Hematopoietic multipotent progenitor cell treated with erythropoietin and hydrocortisone succinate and interleukin-3 and kit ligand, for 15 days (in vitro differentiated cells): Measurements from ENCODE around the gene PODXL.
"Not testable (repeated sequence)": the region's sequence is repeated elsewhere in the genome, so short reads cannot be mapped to it uniquely, and the experiment has no call there.

Experiments
- DNase-seq: peaks from one replicate; pipeline ENCODE4 v3.0.0-alpha.2; 2015; ENCODE audit warnings: low spot score

PODXL gene

DNA sequence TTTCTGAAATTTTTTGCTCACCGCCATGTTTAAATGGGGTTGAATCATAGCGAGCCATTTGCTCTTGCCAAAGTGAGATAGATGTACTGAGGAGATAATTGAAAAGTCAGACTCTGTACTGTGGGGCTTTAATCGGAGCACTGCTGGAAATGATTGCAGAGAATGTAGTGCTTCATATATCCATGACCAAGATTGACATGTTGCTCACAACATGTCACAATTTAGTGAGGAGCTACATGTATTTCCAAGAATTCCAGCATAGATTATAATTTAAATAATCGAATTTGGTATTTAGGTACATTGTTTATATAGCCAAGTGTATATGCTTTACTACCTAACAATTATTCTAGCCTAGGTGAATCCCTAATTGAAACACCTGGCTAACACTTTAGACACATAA, 66.5 kb downstream of the PODXL start:
- no peak for DNase-seq

DNA sequence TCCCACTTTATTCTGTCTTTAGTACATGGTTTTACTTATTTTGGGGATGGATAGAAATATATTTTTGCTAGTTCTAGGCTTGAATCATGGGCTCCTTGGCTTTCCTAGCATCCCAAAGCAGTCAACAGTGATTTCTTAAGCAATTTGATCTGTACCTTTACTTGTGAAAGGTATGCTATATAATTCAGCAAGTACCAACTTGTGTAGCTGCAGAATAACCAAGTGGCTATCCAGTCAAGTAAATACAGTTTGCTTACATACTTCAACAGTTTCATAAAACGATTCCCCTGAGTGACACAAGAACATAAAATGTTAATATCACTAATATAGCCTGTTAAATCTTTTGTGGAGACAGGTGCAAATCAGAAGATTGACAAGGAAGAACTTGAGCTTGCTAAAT, 67.2 kb downstream of the PODXL start:
- DNase-seq, result no peak

DNA sequence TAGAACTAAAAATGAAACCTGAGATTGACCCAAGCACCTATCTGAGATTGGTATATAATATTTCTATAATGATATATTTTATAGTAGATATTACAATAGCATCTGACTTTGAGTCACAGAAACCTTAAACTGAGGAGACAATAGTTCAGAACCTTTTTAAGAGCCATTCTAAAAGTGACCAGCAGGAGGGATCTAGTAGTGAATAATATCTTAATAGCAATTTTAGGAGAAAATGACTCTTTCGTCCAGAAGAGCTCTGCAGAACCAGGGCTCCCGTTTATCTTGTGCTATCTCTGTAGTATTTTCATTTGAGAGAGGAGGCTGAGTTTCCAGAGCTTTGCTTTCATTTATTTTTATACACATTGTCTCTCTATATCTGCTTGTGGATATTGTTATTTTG, 68.1 kb downstream of the PODXL start:
- DNase-seq, result no peak

DNA sequence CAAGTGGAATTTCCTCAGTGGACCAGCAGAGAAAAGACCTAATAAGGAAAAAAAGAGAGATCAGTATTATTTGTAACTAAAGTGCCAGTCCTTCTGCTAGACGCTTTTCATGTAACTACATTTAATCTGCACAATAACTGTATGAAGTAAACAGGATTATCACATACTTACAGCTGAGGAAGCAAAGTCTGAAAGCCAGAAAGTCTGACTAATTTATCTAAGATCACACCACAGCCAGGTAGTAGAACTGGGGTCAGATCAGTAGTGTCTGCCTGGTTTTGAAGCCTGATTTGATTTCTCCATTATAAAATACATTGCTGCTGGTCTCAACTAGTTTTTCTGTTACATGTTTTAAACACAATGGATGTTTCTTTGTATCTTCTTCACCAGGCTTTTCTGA, 69.2 kb downstream of the PODXL start:
- DNase-seq, result no peak

DNA sequence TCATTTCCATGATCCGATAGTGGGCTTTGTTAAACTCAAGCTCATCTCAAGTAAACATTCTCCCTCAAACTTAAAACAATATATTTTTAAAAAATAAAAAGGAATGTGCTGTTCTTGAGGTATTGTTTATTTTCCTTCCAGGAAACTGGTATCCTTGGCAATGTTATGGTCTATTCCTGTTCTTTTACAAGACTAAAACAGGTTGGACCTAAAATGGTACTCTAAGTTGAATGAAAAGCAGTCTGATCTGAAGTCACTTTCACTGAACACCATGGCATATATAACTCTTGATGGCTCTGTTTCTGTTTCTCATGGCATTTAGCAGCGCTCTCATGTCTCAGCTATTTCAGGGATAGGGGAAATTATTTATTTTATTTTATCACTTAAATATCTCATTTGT, 70.1 kb downstream of the PODXL start:
- DNase-seq, result no peak

DNA sequence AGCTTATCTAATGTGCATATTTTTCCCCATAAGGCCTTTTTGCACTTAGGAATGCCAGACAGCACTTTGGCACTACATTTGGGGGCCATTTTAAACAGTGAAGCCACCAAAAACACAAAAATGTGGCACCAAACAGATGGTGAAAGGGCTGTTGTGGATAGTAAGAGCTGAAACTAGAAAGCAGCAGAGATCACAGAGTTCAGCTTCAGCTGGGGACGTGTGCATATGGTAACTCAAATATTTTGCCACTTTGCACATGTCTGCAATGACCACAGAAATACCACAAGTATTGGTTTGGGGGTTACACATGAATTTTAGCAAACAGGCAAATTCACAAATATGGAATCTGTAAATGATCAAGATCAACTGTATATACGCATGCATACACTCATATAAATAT, 72.8 kb downstream of the PODXL start:
- DNase-seq, result no peak

DNA sequence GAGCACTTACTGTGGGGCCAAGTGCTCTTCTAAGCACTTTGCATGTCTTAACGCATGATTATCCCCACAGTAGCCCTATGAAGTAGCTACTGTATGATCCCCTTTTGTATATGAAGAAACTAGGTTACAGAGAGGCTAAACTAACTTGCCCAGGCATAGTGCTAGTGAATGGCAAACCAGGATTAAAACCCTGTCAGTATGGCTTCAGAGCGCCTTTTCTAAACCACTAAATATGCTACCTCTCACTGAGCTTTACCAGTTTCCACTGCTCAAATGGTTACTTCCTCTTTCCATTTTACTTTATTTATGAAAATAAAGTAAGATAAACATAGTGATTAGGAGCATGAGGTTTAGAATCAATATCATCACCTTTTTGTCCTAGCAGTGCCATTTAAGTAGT, 73.6 kb downstream of the PODXL start:
- DNase-seq, result no peak

DNA sequence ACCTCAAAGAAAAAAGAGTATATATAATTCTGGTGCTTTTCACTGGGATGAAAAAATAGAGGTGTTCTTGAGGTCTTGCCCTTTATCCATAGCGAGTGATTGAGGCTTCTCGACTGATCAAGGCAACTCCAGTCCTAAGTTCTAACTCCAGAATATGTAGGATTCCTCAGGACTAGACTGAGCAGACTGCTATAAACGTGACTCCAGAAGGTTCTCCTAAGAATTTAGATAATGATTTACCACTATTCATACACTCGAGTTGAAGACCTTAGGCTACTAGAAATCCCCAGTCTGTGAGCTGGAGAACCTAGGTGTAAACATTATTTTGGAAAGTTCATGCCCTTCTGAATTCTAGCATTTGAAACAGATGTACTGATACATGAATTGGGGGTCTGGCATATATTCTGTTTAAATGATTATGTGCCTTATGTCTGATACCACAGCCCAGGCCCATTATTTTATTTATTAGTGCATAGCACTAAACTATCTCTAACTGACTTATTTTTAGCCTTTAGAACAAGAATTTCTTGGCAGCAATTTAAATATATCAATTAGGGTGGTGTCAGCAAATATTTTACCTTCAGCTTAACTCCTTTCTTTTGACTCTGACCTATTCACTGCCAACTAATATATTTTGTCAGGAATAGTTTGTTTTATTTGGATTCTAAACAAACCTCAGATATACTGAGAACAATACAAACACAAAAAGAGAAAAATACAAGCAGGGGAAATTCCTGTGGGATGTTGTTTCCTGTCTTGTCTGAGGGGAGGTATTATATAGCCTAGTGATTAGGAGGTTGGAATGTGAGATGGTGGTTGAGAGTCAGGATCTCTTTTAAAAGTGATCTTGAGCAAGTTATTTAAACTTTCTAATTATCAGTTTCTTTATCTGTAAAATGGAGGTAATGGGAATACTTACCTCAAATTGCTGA, 75.8 kb downstream of the PODXL start:
- no peak for DNase-seq

DNA sequence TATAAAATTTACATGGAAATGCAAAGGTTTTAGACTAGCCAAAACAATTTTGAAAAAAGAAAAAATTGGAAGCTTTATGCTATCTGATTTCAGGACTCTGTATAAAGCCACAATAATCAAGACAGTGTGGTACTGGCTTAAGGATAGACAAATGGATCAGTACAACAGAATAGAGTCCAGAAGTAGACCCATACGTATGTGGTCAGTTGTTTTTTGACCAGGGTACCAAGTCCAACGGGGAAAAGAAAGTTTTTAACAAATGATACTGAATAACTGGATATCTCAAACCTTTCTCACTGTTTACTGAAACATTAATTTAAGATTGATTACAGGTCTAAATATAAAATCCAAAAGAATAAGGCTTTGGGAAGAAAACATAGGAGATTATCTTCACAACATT, 79.7 kb downstream of the PODXL start:
- no peak for DNase-seq

DNA sequence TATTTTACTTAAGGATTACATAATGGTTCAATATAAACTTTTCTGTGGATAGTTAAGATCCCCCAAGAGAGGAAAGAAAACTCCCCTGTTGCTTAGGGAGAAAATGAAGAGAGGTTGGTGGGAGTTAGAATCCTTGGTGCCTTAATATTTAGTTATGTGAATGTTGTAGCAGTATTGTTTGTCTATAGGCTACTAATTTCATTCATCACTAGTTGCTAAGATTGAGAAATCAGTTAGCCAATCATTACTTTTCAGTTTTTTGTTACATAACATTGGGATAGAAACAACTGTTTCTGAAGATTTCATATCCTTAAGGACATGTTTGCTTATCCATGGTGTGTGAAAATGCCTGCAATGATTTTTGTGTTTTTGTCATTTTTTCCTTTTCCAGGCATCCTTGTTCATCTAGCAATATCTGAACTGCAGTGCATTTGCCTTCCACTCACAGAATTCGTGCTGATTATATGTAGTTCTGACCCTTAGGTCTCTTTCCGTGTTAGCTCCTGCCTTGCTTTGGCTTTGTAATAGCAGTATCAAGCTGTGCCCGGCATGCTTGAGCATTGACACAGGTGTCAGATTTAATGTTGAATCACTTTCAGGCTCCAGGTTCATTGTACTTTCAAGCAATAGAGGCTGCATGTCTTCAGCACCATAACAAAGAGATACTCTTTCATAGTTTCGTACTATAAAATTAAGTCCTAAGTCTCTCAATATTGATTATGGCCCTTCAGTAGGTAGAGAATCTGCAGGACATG, 85.0 kb downstream of the PODXL start:
- DNase-seq, result no peak

DNA sequence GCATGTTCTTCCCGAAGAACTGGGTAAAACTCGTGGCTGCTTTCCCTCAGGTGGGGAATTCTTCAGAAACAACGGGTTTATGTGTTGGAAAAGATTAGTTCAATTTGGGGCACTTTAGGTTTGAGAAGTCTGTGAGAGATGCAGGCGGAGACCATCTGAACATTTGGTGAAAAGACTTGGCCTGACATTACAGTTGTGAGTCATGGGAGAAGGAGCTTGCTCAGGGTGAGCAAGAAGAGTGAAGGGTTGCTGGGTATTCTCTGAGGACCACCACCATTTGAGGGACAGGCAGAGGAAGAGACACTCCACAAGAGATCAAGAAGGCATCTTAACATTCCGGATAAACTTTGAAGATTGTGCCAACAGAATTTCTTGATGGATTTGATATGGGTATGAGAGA, 88.6 kb downstream of the PODXL start:
- DNase-seq, result no peak

DNA sequence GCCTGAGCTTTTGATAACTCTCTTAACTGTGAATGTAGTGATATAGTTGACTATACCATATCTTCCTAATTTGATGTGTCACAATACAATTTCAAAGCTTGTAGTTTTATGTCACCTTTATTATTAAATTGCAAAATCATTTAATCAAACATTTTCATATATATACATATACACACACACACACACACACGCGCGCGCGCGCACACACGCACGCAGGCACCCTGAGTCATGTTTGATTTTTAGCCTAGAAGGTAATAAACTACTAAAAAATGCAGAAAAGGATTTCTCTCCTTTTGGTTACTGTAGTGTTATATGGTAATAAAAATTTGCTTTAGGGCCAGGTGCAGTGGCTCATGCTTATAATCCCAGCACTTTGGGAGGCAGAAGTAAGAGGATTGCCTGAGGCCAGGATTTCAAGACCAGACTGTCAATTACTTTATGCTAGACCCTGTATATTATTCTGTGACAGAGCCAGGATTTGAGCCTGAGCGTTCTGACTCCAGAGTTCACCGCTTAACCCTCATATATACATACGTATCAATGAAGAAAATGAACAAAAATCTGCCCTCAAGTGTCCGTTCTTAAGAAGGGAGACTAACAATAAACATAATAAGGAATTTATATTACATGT, 89.6 kb downstream of the PODXL start:
- DNase-seq, result no peak

DNA sequence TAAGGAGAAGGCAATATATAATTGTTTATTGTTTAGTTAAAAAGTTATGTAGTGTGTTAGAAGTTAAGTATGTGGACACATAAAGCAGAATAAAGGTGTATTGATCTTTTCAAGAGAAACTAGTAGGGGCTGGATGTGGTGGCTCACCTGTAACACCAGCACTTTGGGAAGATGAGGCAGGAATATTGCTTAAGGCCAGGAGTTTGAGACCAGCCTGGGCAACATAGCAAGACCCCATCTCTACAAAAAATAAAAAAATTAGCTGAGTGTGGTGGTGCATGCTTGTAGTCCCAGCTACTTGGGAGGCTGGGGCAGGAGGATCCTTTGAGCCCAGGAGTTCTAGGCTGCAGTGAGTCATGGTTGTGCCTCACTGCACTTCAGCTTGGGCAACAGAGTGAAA, 93.7 kb downstream of the PODXL start:
- not testable (repeated sequence) for DNase-seq

DNA sequence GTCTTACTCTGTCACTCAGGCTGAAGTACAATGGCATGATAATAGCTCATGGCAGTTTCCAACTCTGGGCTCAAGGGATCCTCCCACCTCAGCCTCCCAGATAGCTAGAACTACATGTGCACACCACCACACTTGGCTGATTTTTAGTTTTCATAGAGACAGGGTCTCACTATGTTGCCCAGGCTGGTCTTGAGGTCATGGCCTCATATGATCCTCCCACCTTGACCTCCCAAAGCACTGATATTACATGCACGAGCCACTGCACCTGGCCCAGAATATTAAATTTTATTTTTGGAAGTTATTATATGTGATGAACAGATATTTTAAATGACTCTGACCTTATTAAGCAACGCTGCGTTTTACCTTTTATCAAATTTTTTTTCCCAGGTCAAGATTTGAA, 94.4 kb downstream of the PODXL start:
- DNase-seq, result no peak

DNA sequence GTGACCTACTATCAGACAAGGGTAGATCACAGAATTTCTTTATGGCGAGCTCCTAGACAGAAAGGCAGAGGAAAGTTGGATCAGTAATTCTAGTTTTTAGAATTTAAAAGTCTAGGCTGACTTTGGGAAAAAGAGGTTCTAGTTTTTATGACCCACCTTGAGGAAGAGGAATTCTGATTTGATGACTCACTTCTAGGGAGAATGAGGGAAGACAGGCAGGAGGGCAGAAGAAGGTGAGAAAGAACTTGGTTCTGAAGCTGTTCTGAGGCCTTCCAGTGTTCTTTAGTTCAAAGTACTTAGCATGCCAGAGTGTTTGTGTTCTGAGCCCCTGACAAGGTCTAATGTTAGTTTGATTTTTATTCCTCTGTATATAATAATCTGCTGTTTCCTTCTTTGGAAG, 97.2 kb downstream of the PODXL start:
- no peak for DNase-seq

DNA sequence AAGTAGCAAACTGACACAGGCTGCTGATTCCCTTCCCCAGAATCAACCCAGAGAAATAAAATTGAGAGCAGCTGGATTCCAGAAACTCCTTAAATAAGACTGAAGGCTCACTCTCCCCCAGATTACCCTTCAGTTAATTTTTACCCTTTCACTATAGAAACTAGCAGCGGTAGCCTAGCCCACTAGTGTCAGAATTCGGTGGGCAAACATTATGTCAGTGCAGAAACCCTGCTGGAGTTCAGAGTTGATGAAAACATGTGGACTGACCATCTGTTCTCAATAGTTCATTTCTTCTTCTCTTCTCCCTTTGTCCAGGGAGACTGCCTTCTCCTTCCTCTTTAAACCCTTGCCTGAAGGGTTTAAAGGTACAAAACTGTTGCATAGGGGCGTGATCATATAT, 100.1 kb downstream of the PODXL start:
- no peak for DNase-seq

DNA sequence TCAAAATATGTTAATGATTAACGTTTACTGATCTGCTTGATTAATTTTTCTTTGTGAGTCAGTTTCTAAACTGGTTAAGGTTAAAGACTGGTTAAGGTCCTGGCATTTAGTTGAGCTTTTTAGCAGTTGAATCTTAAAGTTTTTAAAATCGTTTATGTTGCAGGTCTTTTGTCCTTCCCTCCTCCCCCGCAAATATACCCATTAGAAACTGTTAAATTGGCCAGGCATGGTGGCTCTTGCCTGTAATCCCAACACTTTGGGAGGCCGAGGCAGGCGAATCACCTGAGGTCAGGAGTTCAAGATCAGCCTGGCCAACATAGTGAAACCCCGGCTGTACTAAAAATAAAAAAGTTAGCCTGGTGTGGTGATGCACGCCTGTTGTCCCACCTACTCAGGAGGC, 100.9 kb downstream of the PODXL start:
- no peak for DNase-seq

DNA sequence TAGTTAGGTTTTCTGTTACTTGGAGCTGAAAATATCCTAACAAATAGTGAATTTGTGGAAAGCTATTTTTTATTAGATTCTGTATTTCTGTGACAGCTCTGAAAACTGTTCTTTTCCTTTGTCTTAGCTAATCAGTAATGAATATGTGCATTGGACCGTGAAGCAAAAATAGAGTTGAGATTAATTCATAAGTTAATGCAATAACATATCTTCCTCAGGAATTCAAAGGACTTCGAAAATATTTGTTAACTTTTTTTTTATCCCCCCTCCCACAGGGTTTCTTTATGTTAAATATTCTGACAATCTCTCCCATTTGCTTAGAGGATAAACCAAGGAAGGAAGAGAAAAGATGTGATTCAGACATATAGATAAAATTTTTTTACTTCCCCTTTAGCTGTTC, 101.4 kb downstream of the PODXL start:
- no peak for DNase-seq

DNA sequence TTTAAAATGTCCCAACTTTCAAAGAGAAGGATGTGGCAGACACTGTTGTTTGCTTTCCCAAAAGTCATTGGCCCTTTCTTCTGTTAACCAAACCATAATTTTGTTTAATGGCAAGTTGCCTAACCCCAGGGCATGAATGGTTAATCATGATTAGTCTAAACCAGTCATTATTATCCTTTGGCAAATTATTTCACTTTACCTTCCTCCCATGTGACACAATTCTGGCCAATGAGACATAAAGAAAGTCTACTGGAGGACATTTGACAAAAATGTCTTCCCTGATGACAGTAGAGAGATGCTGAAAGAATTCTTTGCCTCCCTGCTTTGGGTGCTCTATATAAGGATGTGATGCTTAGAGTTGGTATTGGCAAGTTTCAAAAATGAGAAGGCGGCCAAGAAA, 101.9 kb downstream of the PODXL start:
- DNase-seq, result no peak
